Fibroblast of skin of scalp (primary cell): ENCODE measurements around the gene ZNF609.
A peak's percentile ranks its signal among the peaks of the same experiment; 100 is the strongest.

Source experiments
- DNase-seq: peaks from one replicate; pipeline ENCODE4 v3.0.0-alpha.2; 2013

The ZNF609 gene

DNA sequence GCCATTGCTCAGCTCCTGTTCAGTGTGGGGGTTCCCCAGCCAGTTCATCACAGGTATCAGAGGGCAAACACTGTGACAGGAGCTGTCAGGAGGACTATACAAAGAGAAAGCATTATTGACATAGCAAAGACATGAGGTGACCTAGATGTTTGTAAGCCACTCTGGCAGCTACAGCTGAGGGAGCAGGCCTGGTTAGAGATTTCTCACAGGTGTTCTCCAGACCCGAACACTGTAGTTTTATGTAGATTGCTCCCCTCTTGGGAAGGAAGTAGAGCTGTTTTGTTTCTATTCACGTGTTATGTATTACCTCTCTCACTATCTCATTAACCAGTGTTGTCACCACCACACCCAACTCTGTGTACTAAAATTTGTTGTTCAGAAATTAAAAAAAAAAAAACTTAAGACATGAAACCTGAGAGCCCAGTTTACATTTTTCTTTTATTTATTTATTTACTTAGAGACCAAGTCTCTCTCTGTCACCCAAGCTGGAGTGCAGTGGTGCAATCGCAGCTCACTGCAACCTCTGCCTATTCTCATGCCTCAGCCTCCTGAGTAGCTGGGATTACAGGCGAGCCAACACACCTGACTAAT lies 191.3 kb downstream of the ZNF609 start:
- DNase-seq = no peak

DNA sequence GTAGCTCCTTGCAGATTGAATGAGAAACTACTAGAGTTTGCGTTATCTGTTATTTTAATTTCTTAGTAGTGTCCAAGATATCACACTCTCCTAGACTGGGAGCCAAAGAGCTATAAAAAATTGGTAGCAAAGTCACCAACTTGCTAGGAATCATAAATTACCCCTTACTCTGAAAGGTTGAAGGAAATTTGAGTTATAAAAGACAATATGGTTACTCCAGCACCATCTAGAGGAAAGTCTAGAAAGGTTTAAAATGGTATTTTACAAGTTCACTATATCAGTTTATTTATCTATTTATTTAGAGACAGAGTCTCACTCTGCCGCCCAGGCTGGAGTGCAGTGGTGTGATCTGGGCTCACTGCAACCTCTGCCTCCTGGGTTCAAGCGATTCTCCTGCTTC lies 193.4 kb downstream of the ZNF609 start:
- peak; percentile 22 for DNase-seq

DNA sequence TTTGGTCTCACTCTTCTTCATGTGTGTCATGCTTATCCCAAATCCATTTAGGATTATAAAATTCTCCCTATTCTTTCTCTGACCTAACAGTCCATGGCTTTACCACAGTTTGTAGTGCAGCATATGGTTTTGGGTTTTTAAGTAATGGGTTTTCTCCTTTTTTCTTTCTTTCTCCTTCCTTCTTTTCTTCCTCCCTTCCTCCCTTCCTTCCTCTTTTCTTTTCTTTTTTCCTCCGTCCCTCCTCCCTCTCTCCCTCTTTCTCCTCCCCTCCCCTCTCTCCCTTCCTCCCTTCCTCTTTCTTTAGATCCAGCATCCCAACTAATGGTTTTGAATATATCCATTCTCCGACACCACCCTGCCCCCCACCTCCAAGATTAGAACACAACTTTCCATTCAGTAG lies 196.1 kb downstream of the ZNF609 start:
- no peak for DNase-seq

DNA sequence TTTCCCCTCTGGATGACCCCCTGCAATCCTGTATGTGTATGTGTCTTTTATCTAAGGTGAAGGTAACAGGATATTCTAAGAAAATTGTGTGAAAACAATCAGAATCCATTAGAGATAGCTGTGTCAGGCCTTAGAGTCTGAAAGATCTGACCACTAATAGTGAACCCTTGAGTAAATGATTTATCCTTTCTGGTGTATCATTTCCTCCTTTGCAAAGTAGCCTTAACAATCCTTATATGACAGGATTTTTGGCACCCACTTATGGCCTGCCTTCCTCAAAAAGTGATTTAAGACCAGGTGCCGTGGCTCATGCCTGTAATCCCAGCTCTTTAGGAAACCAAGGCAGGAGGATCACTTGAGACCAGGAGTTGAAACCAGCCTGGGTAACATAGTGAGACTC lies 204.8 kb downstream of the ZNF609 start:
- no peak for DNase-seq

DNA sequence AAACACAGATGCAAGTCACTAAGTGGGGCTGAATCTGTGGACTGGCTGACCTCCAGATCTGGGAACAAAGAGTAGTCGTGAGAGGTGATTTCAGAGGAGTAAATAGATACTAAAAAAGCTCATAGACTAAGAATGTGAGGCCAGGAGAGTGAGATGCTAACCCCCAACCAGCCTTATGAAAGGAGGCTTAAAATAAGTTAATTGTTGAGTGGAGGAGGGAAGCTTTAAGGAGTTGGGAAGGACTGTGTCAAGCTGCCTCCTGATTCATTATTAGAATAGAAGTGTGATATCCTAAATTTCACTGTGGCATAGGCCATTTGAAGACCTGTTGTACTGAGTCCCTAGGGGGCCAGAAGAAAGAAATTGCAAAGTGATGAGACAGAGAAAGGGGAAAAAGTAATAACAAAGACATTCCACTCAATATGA lies 207.4 kb downstream of the ZNF609 start:
- peak; percentile 61 for DNase-seq

DNA sequence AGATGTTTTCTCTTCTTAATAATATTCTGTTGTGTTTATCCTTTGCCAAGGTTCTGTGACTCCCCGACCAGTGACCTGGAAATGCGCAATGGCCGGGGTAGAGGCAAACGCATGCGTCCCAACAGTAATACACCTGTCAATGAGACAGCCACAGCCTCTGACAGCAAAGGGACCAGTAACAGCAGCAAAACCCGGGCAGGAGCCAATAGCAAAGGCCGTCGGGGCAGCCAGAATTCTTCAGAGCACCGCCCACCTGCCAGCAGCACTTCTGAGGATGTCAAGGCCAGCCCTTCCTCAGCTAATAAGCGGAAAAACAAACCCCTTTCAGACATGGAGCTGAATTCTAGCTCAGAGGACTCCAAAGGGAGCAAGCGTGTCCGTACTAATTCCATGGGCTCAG lies 213.5 kb downstream of the ZNF609 start:
- no peak for DNase-seq

DNA sequence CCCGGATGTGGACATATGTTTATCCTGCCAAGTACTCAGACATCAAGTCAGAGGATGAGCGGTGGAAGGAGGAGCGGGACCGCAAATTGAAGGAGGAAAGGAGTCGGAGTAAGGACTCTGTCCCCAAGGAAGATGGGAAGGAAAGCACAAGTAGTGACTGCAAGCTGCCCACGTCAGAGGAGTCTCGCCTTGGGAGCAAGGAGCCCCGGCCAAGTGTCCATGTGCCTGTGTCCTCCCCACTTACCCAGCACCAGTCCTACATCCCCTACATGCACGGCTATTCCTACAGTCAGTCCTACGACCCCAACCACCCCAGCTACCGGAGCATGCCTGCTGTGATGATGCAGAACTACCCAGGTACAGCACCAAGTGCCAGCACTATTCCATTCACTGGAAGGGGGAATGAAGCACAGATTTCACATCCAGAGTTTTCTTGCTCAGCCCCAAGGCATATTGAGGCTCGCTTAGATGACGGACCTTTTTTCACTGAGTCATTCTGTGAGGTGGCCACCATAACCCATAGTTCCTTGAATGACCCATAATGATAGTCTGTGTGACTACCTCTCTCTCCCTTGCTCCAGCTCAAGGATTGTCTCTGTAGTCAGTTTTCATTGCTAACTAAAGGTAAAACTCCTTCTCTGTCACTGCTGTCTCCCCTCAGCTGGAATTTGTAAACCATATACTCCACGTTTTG lies 217.9 kb downstream of the ZNF609 start:
- DNase-seq = no peak

DNA sequence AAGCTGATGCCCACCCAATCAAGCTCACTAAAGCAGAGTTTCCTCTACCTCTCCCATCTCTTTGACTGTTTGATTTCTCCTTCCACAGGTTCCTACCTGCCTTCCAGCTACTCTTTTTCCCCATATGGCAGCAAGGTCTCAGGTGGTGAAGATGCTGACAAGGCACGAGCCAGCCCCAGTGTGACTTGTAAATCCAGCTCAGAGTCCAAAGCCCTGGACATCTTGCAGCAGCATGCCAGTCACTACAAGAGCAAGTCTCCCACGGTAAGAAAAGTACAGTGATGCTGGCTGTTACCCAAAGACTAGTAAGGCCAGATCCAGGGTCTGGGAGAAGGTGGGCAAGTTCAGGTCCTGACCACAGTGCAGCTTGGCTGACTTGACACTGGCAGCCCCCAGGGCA lies 219.7 kb downstream of the ZNF609 start:
- DNase-seq = no peak

DNA sequence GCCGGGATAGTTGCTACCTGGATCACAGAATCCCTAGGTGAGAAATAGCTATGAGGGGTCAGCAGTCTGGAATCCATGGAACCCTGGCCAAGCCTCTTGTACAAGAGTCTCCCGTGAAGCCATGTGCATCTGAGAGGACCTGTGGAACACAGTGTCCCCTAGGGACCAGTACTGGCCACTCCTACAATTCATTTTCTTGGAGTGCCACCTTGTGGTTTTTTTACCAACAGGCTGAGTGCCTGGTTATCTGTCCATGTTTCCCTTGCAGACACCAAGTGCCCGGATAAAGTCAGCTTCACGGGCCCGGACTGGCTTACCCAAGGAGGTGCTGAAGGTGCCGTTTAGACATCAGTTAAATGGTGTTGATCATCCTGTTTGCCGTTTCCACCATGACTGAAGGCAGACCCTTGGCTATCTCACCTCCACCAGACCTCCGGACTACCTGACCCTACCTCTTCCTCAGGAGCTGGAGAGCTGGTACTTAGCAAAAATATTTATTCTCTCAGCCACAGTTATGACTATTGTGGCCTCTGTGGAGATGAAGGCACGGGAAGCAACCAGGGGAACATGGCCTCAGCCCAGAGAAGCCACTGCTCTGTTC lies 221.1 kb downstream of the ZNF609 start:
- peak; percentile 52 for DNase-seq

DNA sequence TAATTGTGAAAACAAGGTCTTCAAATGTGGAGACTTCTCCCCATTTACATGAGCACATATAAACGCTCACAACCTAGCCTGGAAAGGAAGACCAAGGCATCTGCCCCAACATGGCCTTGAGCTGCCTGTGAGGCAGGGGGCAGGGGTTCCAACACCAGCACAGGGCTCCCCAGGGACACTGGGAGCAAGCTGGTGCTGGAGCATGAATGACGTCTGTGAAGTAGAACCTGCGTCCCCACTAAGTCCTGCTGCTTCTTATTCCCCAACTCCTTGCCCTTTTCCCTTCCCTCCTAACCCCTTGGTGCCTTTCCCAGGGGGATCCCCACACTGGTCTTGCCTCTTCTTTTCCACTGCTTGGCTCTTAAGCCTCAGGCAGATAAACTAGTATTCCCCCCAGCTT lies 221.9 kb downstream of the ZNF609 start:
- no peak for DNase-seq

DNA sequence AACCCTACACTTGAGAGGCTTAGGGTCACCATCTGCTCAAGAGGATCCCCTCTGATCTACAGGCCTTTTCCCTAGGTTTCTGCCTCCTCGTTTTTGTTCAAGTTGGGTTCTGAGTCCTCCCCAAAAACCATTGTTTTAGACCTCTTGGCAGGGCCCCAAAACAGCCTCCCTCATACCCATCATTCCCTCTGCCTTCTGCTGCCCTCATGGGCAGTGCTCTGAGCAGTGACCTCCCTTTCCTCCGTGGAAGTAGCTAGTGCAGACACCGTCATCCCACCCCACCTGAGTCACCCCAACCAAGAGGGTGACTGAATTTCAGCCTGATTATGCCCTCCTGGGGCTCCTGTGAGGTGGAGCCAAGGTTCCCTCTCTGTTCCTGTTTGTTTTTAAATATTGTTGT lies 223.0 kb downstream of the ZNF609 start:
- DNase-seq = no peak

DNA sequence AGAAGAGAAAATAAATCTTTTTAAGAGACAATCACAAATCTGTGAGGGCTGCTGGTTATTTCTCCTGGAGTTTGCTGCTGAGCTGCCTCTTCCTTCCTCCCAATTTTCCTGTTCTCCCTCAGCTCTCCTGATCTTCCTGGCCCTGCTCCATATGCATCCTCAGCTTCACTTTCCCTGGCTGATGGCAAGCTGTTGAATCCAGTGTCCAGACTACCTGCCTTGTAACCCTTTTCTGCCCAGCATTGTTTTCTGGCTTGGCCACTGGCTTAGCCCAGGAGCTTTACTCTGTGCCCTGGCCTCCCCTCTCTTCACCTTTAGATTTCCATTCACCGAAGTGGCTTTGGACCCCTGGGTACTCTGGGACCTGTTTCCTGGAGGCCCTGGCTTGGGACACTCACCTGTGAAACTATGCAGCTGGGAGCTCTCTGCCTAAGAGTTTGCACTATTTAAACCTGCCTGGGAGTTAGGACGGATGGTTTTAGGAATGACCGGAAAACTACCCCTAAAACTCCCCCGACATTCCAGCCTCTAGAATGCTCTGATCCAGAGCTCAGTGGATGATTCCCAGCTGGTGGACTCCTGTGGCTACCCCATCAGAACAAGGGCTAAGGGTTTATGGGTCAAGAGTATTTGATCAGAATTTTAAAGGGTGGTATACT lies 225.0 kb downstream of the ZNF609 start:
- DNase-seq = no peak

DNA sequence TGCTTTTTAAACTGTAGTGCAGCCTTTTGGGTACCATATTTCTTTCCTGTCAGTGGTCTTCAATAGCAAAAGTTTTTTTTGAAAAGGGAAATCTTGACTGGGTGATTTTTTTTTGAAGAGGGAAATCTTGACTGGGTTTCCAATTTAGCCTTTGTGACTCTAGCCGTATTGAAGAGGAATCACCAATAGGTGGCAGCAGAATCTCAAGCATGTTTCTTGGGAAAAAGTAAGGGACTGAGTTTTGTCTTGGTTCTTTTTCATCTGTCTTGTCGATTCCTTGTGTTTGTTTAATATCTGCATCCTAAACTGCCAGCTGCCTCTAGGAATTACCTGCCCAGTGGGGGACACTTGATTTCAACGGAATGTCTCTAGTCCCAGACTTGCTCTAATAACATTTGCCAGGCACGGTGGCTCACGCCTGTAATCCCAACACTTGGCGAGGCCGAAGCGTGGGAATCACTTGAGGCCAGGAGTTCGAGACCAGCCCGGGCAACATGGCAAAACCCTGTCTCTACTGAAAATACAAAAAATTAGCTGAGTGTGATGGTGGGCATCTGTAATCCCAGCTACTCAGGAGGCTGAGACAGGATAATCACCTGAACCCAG lies 225.9 kb downstream of the ZNF609 start:
- DNase-seq = peak; percentile 58

DNA sequence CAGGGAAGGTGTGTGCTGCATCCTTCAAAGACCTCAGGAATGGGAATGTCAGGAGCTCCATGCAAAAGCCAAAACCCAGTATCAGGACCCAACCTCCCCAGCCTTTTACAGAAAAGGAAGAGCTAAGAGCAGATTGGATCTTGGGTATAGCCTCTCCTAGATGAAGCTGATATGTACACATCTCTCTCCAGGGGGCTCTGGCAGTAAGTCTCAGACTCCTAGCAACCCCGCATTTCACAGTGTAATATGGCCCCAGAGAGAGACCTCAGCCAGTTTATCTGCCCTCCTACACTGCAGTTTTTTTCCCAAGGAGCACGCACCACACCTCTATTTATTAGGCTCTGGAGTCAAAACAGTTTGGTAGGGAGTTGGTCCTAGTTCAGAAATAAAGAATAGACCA lies 226.8 kb downstream of the ZNF609 start:
- DNase-seq = no peak

DNA sequence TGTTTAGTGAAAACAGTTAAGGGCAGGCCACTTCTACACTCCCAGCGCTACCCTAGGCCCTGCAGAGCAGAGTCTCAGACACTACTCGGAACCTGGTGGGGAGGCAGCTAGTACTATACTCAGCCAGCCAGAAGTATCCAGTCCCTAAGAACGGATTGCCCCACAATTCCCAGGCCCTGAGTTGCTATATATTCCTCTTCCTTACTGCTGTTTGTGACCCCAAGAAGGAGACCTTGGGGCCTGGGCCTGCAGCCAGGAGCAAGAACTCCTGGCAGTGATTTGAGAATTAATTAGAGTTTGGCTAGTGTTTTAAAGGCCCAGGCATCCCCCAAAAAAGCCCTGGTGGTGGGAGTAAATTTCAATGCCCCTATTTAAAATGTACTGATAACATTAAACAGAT lies 227.3 kb downstream of the ZNF609 start:
- no peak for DNase-seq

DNA sequence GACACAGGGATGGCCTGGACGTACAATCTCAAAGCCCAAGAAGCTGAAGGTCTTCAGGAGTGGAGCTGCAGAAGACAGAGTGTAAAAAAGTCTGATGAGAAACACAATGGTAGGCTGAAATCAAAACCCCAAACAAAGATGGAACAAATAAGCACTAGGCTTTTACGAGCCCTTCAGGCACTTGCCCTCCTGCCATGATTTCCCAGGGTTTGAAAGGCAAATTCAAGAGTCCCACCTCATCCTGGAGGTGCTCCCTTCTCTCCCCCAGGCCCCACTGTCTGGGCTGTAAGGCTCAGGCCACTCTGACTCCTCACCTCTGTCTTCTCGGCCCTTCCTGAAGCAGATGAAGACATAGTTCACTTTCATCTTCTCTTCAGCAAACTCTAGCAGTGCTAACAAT lies 228.4 kb downstream of the ZNF609 start:
- no peak for DNase-seq

DNA sequence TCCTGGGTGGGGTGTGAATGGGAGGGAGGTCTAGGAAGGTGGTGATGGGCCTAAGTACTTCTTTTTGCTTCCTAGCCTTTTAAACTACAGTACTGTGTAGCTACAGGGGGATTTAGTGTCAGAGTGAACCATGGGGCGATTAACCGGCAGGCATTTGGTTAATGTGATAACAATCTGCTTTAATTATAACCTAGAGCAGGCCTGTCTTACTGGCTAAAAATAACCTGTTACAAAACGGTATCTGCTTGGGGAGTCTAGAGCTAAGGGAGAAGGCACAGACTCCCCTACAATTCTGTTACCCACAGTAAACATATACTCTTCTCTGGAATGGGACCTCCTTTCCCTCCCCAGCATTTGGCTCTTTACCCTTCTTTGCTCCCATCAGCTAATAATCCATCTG lies 229.6 kb downstream of the ZNF609 start:
- DNase-seq = no peak

DNA sequence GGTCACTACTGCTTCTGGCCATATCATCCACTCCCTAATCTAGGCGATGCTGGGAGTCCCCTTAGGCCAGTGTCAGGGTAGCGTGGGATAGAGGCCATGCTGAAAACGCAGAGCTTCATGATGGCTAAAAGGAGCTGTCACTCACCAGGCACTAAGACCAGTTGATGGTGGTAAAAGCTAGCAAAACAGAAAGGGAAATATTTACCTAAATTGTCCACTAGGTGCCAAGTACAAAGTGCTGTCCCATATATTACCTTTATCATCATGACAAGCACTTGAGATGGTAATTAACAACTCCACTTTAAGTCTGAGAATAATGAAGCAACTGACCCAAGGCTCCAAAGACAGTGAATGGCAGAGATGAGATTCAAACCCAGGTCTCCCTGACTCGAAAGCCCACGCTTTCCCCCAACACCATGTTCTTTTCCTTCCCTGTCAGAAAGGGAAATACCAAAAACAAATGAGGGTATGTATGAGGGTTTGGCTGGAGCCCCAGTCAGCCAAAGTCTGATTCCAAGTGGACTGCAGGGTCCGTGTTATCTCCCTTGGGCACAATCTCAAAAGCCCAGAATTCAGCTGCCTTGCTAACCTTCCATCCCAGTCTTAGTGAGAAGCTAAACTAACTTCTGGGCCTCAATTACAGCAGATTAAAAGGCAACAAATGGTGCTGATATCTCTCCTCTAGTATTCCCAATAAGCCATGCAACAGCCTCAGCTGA lies 230.4 kb downstream of the ZNF609 start:
- no peak for DNase-seq

DNA sequence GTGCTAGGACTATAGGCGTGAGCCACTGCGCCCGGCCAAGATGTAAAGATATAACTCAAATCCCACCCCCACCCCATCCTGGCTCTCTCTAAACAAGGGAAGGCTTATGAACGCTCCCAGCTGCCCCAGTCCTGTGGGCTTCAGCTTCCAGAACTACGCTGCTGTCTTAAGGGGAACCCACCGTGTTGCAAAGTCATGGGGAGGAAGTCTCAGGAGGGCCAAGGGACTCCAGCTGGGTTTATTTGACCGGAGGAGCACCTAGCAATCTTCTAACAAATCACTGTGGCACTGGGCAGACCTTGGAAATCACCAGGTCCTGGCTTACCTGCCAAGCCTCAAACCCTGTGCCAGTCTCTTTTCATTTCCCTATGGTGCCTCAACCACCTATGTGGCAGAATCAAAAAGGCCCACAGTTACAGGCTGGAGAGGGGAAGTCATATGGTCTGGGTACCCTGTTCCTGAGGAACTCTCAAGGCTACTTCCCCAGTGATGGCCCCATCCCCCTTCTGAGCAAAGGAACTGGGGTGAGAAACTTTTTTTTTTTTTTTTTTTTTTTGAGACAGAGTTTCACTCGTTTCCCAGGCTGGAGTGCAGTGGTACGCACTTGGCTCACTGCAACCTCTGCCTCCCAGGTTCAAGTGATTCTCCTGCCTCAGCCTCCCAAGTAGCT lies 231.7 kb downstream of the ZNF609 start:
- DNase-seq = no peak

DNA sequence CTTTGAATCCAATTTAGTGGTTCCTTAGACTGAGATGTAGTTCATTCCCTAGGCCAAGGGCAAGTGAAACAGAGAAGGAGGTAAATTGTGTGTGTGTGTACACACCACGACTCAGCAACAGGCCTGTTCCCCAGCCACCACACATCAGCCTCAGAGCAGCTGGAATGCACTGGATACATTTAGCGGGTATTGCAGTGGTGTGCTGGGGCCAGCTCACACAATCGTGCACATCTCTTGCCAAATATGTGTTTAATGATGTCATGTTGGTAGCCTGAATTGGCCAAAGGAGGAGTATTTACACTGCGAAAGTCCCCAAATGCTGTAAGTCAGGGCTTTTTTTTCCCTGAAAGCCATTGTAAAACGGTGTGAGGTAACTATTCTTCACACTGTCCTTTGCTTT lies 232.8 kb downstream of the ZNF609 start:
- DNase-seq = peak; percentile 89

DNA sequence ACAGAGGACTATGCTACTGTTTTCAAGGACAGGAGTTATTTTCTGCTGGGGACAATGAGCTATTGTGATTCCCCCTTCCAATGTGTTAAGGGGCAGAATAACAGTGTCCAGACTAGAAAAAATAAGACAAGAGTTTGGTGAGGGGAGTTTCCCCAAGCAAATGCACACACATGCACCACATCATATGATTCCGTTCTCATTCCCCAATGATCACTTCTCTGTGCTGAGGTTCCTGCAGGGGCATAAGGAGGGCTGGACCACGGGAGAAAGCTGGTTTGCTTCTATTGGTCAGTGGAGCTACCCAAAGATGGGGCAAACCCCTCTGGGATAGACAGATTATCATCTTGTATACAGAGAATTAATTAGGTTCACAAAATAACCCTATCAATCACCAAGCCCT lies 234.4 kb downstream of the ZNF609 start:
- no peak for DNase-seq

DNA sequence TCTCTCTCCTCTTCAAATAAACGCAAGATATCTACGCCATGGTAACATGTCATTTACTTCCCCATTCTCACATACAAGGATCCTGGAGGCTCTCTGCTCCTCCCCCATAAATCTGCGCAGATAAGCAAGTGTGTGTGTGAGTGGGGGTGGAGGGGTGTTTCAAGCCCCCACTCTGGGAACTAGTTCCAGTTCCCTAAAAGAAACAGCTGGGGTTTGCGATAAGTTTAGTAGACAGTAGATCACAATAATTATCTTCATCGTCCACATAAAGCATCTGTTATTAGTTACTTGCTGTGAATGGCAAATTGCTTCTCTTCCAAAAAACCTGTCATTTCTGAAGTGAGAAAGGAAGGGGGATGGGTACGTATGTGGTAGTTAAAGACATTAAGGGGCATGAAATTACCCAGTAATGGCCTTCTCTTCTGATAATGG lies 235.2 kb downstream of the ZNF609 start:
- no peak for DNase-seq
